Measurements from ENCODE around the gene CHRM5. TPM values are rescaled to one million over a fixed set of nuclear protein-coding genes. Genes with fewer than 3 reads are reported as not detected.

The CHRM5 gene
- total RNA-seq: under 0.01 TPM in 1 of 2 replicates, not detected in the other

GRCh38 chr15:33968224-33968623, at the start of gene CHRM5:
Gene CHRM5, plus strand, starts transcription at chr15:33968497. Its CDS starts 94,221 bp downstream, at chr15:34062718.

GRCh38 chr15:34038871-34039789, 70.8 kb downstream of the CHRM5 start, which contains the start of gene AVEN:
Gene AVEN, minus strand, starts transcription at chr15:34039204. Its CDS starts 158 bp downstream, at chr15:34039046.

GRCh38 chr15:34101366-34102174, 133.3 kb downstream of the CHRM5 start, which contains the start of the genes EMC7 and PGBD4:
Gene EMC7, minus strand, starts transcription at chr15:34101862. Its CDS starts 23 bp downstream, at chr15:34101839.
Gene PGBD4, plus strand, starts transcription at chr15:34102083. Its CDS starts 449 bp downstream, at chr15:34102532.

Other genes starting within 250 kb of the CHRM5 start
- gene AVEN, start 70.7 kb downstream of the CHRM5 start, total RNA-seq: 15.1 and 15.9 TPM in 2 replicates
- gene EMC7, start 133.4 kb downstream of the CHRM5 start, total RNA-seq: 25.1 and 27.1 TPM in 2 replicates
- gene PGBD4, start 133.6 kb downstream of the CHRM5 start, total RNA-seq: 1.6 TPM in 2 replicates
- 42.1 and 47.1 TPM in 2 replicates for gene KATNBL1, start 241.6 kb downstream of the CHRM5 start, total RNA-seq